HepG2 (cell line): ENCODE measurements around the gene MRPL27. TPM values are rescaled to one million over a fixed set of nuclear protein-coding genes. Genes with fewer than 3 reads are reported as not detected.
A peak's percentile ranks its signal among the peaks of the same experiment; 100 is the strongest.

Experiments
- ATF7 ChIP-seq, 2 experiments: fragments of 450-650 bp in 1 of 2; sonication (generic) in 1 of 2; formaldehyde crosslinking in 1 of 2; IDR thresholded peaks; 2 replicates each; pipeline versions ENCODE4 v1.4.0 to v1.6.1; 2016 to 2020; ENCODE audit warnings: antibody characterized with exemption in 1 of 2, mild to moderate bottlenecking in 1 of 2, missing genetic modification reagents in 1 of 2
- CBFB ChIP-seq: sonication (generic); formaldehyde crosslinking; IDR thresholded peaks from 2 replicates; pipeline ENCODE4 v1.4.0; 2020; ENCODE audit warnings: missing genetic modification reagents
- HNRNPUL1 ChIP-seq: fragments of 200-400 bp; formaldehyde crosslinking; IDR thresholded peaks from 2 replicates; pipeline ENCODE4 v1.6.1; 2017; ENCODE audit warnings: low read depth, mild to moderate bottlenecking, low read length, moderate library complexity
- RARG ChIP-seq: sonication (generic); formaldehyde crosslinking; IDR thresholded peaks from 2 replicates; pipeline ENCODE4 v1.4.0; 2020; ENCODE audit warnings: low read depth, mild to moderate bottlenecking, missing genetic modification reagents
- SNAPC2 ChIP-seq: sonication (generic); formaldehyde crosslinking; IDR thresholded peaks from 2 replicates; pipeline ENCODE4 v1.8.1; 2022; ENCODE audit warnings: mild to moderate bottlenecking, missing genetic modification reagents
- SOX6 ChIP-seq, 2 experiments: fragments of 450-650 bp in 1 of 2; sonication (generic) in 1 of 2; formaldehyde crosslinking in 1 of 2; IDR thresholded peaks; 2 replicates each; pipeline versions ENCODE4 v1.4.0 to v1.6.1; 2017 to 2020; ENCODE audit warnings: antibody characterized with exemption in 1 of 2, mild to moderate bottlenecking in 1 of 2, missing genetic modification reagents in 1 of 2
- SP2 ChIP-seq: sonication (generic); formaldehyde crosslinking; IDR thresholded peaks from 2 replicates; pipeline ENCODE4 v1.5.1; 2020; ENCODE audit warnings: mild to moderate bottlenecking, missing genetic modification reagents
- SRY ChIP-seq: sonication (generic); formaldehyde crosslinking; IDR thresholded peaks from 2 replicates; pipeline ENCODE4 v1.8.0; 2022; ENCODE audit warnings: mild to moderate bottlenecking, missing genetic modification reagents
- TAF1 ChIP-seq: sonication (generic); formaldehyde crosslinking; IDR thresholded peaks from 2 replicates; pipeline ENCODE4 v1.4.0; 2020; ENCODE audit warnings: missing genetic modification reagents
- TBP ChIP-seq: sonication (generic); formaldehyde crosslinking; IDR thresholded peaks from 2 replicates; pipeline ENCODE4 v1.5.0; 2020; ENCODE audit warnings: missing genetic modification reagents
- ZBTB4 ChIP-seq: sonication (generic); formaldehyde crosslinking; IDR thresholded peaks from 2 replicates; pipeline ENCODE4 v1.4.0; 2020; ENCODE audit warnings: missing genetic modification reagents, mild to moderate bottlenecking, borderline replicate concordance
- ZNF292 ChIP-seq: sonication (generic); formaldehyde crosslinking; IDR thresholded peaks from 2 replicates; pipeline ENCODE4 v1.8.1; 2022; ENCODE audit warnings: mild to moderate bottlenecking, low read depth, missing genetic modification reagents, borderline replicate concordance
- ZNF354B ChIP-seq: sonication (generic); formaldehyde crosslinking; IDR thresholded peaks from 2 replicates; pipeline ENCODE4 v1.8.0; 2022; ENCODE audit warnings: mild to moderate bottlenecking, missing genetic modification reagents
- ZNF766 ChIP-seq: sonication (generic); formaldehyde crosslinking; IDR thresholded peaks from 2 replicates; pipeline ENCODE4 v1.5.0; 2020; ENCODE audit warnings: missing genetic modification reagents, borderline replicate concordance
- ZNF800 ChIP-seq: sonication (generic); formaldehyde crosslinking; IDR thresholded peaks from 2 replicates; pipeline ENCODE4 v1.4.0; 2020; ENCODE audit warnings: missing genetic modification reagents
- polyA plus RNA-seq, 8 experiments: library from polyadenylated mRNA; depleted of rRNA in 3 of 8; stranded (reverse) in 7 of 8; unstranded in 1 of 8; fragments of >200 nt; fragmentation: Illumina TruSeq in 4 of 8; extraction: Trizol in 4 of 8; gene quantifications; 2 replicates each; pipeline versions ENCODE4 v1.2.1 to v1.2.3, GENCODE V29; 2011 to 2016; ENCODE audit warnings: low read depth in 4 of 8, missing spikeins in 1 of 8, mixed read lengths in 1 of 8; ENCODE audit not compliant: insufficient read depth in 1 of 8
- total RNA-seq, 5 experiments: library from RNA; depleted of rRNA; stranded (reverse); fragments of >200 nt; fragmentation: Illumina TruSeq; extraction: Trizol; gene quantifications; 2 replicates each; pipeline ENCODE4 v1.2.3, GENCODE V29; 2016; ENCODE audit warnings: low read depth in 1 of 5
- TF ChIP-seq, protein P1 (sequence below): sonication (generic); formaldehyde crosslinking; IDR thresholded peaks from 2 replicates; pipeline ENCODE4 v1.8.0; 2022; ENCODE audit warnings: missing genetic modification reagents, mild to moderate bottlenecking, inconsistent platforms, borderline replicate concordance
- TF ChIP-seq, protein P2 (sequence below): sonication (generic); formaldehyde crosslinking; IDR thresholded peaks from 2 replicates; pipeline ENCODE4 v1.4.0; 2020; ENCODE audit warnings: mild to moderate bottlenecking, low read depth, missing genetic modification reagents
- TF ChIP-seq, protein P3 (sequence below): sonication (generic); formaldehyde crosslinking; IDR thresholded peaks from 2 replicates; pipeline ENCODE4 v1.4.0; 2020; ENCODE audit warnings: missing genetic modification reagents

Gene MRPL27
- total and polyA plus RNA-seq, 2 of the 13 experiments (the other 11 are each of a cell fraction or from before 2014, with no cell fraction given) = 137 to 217 TPM

- TF ChIP-seq ATF7 (IDR thresholded peaks at IDR 0.05) (no peak), ATF7 (CRISPR knock-in tag; IDR thresholded peaks at IDR 0.05) (no peak), SOX6 (IDR thresholded peaks at IDR 0.05) (no peak), SOX6 (CRISPR knock-in tag; IDR thresholded peaks at IDR 0.05) (0 out of 2 replicates have a peak, but pooled peaks have one; percentile 14), ZBTB4 (CRISPR knock-in tag) (no peak), ZNF292 (no peak), TBP (CRISPR knock-in tag) (no peak), SRY (CRISPR knock-in tag) (no peak), HNRNPUL1 (no peak), RARG (CRISPR knock-in tag) (no peak), ZNF800 (CRISPR knock-in tag) (no peak), SNAPC2 (no peak), ZNF354B (CRISPR knock-in tag) (no peak), TAF1 (CRISPR knock-in tag) (no peak), ZNF766 (CRISPR knock-in tag) (0 out of 2 replicates have a peak, but pooled peaks have one; percentile 12), SP2 (no peak), CBFB (no peak)
- TF ChIP-seq, protein P1, sequence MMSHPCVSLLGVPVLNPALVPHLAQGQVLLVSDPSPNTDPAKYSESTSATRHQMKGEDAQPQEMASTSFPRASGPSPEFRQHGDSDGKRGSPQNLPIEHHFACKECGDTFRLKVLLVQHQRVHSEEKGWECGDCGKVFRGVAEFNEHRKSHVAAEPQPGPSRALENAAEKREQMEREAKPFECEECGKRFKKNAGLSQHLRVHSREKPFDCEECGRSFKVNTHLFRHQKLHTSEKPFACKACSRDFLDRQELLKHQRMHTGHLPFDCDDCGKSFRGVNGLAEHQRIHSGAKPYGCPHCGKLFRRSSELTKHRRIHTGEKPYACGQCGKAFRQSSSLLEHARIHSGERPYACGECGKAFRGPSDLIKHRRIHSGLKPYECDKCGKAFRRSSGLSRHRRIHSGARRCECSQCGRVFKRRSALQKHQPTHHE = no peak
- TF ChIP-seq, protein P2, sequence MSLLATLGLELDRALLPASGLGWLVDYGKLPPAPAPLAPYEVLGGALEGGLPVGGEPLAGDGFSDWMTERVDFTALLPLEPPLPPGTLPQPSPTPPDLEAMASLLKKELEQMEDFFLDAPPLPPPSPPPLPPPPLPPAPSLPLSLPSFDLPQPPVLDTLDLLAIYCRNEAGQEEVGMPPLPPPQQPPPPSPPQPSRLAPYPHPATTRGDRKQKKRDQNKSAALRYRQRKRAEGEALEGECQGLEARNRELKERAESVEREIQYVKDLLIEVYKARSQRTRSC (CRISPR knock-in tag) = no peak
- TF ChIP-seq, protein P3, sequence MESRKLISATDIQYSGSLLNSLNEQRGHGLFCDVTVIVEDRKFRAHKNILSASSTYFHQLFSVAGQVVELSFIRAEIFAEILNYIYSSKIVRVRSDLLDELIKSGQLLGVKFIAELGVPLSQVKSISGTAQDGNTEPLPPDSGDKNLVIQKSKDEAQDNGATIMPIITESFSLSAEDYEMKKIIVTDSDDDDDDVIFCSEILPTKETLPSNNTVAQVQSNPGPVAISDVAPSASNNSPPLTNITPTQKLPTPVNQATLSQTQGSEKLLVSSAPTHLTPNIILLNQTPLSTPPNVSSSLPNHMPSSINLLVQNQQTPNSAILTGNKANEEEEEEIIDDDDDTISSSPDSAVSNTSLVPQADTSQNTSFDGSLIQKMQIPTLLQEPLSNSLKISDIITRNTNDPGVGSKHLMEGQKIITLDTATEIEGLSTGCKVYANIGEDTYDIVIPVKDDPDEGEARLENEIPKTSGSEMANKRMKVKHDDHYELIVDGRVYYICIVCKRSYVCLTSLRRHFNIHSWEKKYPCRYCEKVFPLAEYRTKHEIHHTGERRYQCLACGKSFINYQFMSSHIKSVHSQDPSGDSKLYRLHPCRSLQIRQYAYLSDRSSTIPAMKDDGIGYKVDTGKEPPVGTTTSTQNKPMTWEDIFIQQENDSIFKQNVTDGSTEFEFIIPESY (CRISPR knock-in tag) = 0 out of 2 replicates have a peak, but pooled peaks have one; percentile 19
These were observed 11.2 kb downstream of the MRPL27 start (continued) for GRCh38 chr17:50361561-50362480.
